Uterus (tissue), 2 donors: Measurements from ENCODE around the gene DUSP9.

ENCODE experiments used
- CTCF ChIP-seq, 4 experiments: fragments of 200-600 bp in 2 of 4; fragments of 450-650 bp in 2 of 4; sonication (generic) in 2 of 4; IDR thresholded peaks; one replicate each; pipeline ENCODE4 v1.5.1; 2016 to 2019; ENCODE audit warnings: antibody characterized with exemption in 4 of 4, mild to moderate bottlenecking in 2 of 4, moderate library complexity in 1 of 4
- POLR2A ChIP-seq, 2 donors: fragments of 450-650 bp; IDR thresholded peaks; one replicate each; pipeline ENCODE4 v1.6.1; 2016; ENCODE audit warnings: antibody characterized with exemption in 2 of 2, mild to moderate bottlenecking in 1 of 2, moderate library complexity in 1 of 2

- TF ChIP-seq CTCF (IDR thresholded peaks at IDR 0.05) (no peak), POLR2A (IDR thresholded peaks at IDR 0.05) (no peak)
Observed at GRCh38 chrX:153647461-153648357, 706 bp downstream of the DUSP9 start.
